IMR-90 (cell line): ENCODE data around the gene NUP153. TPM values are rescaled to one million over a fixed set of nuclear protein-coding genes. Genes with fewer than 3 reads are reported as not detected.

Experiments used
- ATAC-seq: fragments of 200-7000 bp; cut with Tn5 transposase; 2 replicates; pipeline ENCODE4 v1.9.1; 2020; ENCODE audit warnings: low read depth, mild to moderate bottlenecking, moderate library complexity
- BruUV-seq: library from RNA; stranded (reverse); fragments of 400-500 nt; replicated peaks from 2 replicates; lab custom pipeline; 2021; lab: Mats Ljungman, UMichigan
- CTCF ChIA-PET: fragments of 300-600 bp; formaldehyde crosslinking; extraction: SDS; loops from one replicate; lab custom pipeline; 2021; ENCODE audit warnings: antibody characterized with exemption; lab: Yijun Ruan, JAX
- POLR2A ChIA-PET: fragments of 300-600 bp; sonication (Branson Sonifier 250); formaldehyde crosslinking; loops from one replicate; lab custom pipeline; 2022; ENCODE audit warnings: antibody characterized with exemption; ENCODE audit not compliant: unreplicated experiment; lab: Charles Lee
- DNase-seq: peaks from one replicate; pipeline ENCODE4 v3.0.0; 2013
- H2AFZ ChIP-seq: replicated peaks from 2 replicates; pipeline ENCODE3; 2013; ENCODE audit warnings: low read length, mild to moderate bottlenecking; ENCODE audit not compliant: poor library complexity
- H2AK5ac ChIP-seq: 2 replicates; pipeline ENCODE4 v1.6.1; 2013; ENCODE audit warnings: low read depth, low read length, inconsistent platforms
- H2AK9ac ChIP-seq: replicated peaks from 2 replicates; pipeline ENCODE3; 2013; ENCODE audit warnings: mild to moderate bottlenecking, low read depth, low read length, moderate library complexity; ENCODE audit not compliant: poor library complexity
- H2BK120ac ChIP-seq: 2 replicates; pipeline ENCODE4 v1.6.1; 2013; ENCODE audit warnings: low read depth, low read length, inconsistent platforms
- H2BK15ac ChIP-seq: 3 replicates; pipeline ENCODE4 v1.6.1; 2013; ENCODE audit warnings: low read depth, low read length, inconsistent platforms
- H2BK20ac ChIP-seq: 2 replicates; pipeline ENCODE4 v1.6.1; 2013; ENCODE audit warnings: low read depth, mild to moderate bottlenecking, inconsistent platforms, low read length, moderate library complexity
- H2BK5ac ChIP-seq: 2 replicates; pipeline ENCODE4 v1.6.1; 2013; ENCODE audit warnings: mild to moderate bottlenecking, low read depth, low read length, inconsistent platforms; ENCODE audit not compliant: poor library complexity, severe bottlenecking
- H3K14ac ChIP-seq: replicated peaks from 2 replicates; pipeline ENCODE4 v1.6.1; 2013; ENCODE audit warnings: low read depth, low read length, inconsistent platforms
- H3K18ac ChIP-seq: 2 replicates; pipeline ENCODE4 v1.6.1; 2013; ENCODE audit warnings: low read depth, low read length, control low read depth
- H3K23ac ChIP-seq: 2 replicates; pipeline ENCODE4 v1.6.1; 2013; ENCODE audit warnings: low read depth, low read length, inconsistent platforms
- H3K27ac ChIP-seq: 2 replicates; pipeline ENCODE4 v1.5.1; 2013; ENCODE audit warnings: mild to moderate bottlenecking, control low read depth, low read length; ENCODE audit not compliant: insufficient read depth
- H3K27me3 ChIP-seq: 2 replicates; pipeline ENCODE4 v1.6.1; 2013; ENCODE audit warnings: low read length; ENCODE audit not compliant: control insufficient read depth, insufficient read depth
- H3K36me3 ChIP-seq: 2 replicates; pipeline ENCODE4 v1.6.1; 2013; ENCODE audit warnings: low read length, mixed read lengths; ENCODE audit not compliant: control insufficient read depth, insufficient read depth
- H3K4ac ChIP-seq: 2 replicates; pipeline ENCODE4 v1.6.1; 2013; ENCODE audit warnings: low read depth, low read length, inconsistent platforms
- H3K4me1 ChIP-seq: 2 replicates; pipeline ENCODE4 v1.6.1; 2013; ENCODE audit warnings: low read length, mixed read lengths; ENCODE audit not compliant: control insufficient read depth, insufficient read depth
- H3K4me2 ChIP-seq: 2 replicates; pipeline ENCODE4 v1.6.1; 2013; ENCODE audit warnings: low read depth, mild to moderate bottlenecking, control low read depth, low read length, moderate library complexity
- H3K4me3 ChIP-seq: 2 replicates; pipeline ENCODE4 v1.5.1; 2013; ENCODE audit warnings: low read depth, mild to moderate bottlenecking, control low read depth, low read length, moderate library complexity; ENCODE audit not compliant: insufficient read depth
- H3K56ac ChIP-seq: 2 replicates; pipeline ENCODE4 v1.6.1; 2013; ENCODE audit warnings: low read length, inconsistent platforms; ENCODE audit not compliant: insufficient read depth; ENCODE audit errors: extremely low read depth
- H3K79me1 ChIP-seq, 2 experiments: 2 replicates each; pipeline ENCODE4 v1.6.1; 2013; ENCODE audit warnings: low read length in 2 of 2, inconsistent platforms in 1 of 2, low read depth in 1 of 2
- H3K9ac ChIP-seq: 2 replicates; pipeline ENCODE4 v1.6.1; 2013; ENCODE audit warnings: low read depth, low read length, control low read depth
- H3K9me1 ChIP-seq: 2 replicates; pipeline ENCODE4 v1.6.1; 2013; ENCODE audit warnings: low read length, inconsistent platforms; ENCODE audit not compliant: insufficient read depth
- H3K9me3 ChIP-seq: 2 replicates; pipeline ENCODE4 v1.6.1; 2013; ENCODE audit warnings: low read length; ENCODE audit not compliant: control insufficient read depth, insufficient read depth
- H4K20me1 ChIP-seq: 2 replicates; pipeline ENCODE4 v1.6.1; 2013; ENCODE audit warnings: low read length, inconsistent platforms; ENCODE audit not compliant: insufficient read depth
- H4K5ac ChIP-seq: 2 replicates; pipeline ENCODE4 v1.6.1; 2013; ENCODE audit warnings: mild to moderate bottlenecking, low read depth, low read length, control low read depth
- H4K8ac ChIP-seq, 2 experiments: 2 replicates each; pipeline ENCODE4 v1.6.1; 2013; ENCODE audit warnings: low read depth in 2 of 2, low read length in 2 of 2, control low read depth in 1 of 2, inconsistent platforms in 1 of 2
- H4K91ac ChIP-seq: 2 replicates; pipeline ENCODE4 v1.6.1; 2013; ENCODE audit warnings: low read depth, low read length, inconsistent platforms; ENCODE audit not compliant: insufficient read depth
- CEBPB ChIP-seq: IDR thresholded peaks from 2 replicates; pipeline ENCODE4 v1.6.1; 2012; ENCODE audit warnings: low read depth, low read length, improper control_type of control experiment
- WGBS, 2 experiments: methylation state at CpG; one replicate each; pipeline versions ENCODE4 v1.1.5 to v1.1.7; 2013; ENCODE audit warnings: missing lambda C conversion rate in 2 of 2; ENCODE audit not compliant: insufficient read length in 1 of 2; ENCODE audit errors: extremely low coverage in 2 of 2; 5-methylcytosine and 5-hydroxymethylcytosine counted together
- dilution Hi-C: fragments of 300-500 bp; cut with HindIII; formaldehyde crosslinking; loops from one replicate; pipeline ENCODE4 v1.14.3; 2018; ENCODE audit warnings: low sequenced_read_pairs; ENCODE audit not compliant: unreplicated experiment
- in situ Hi-C: fragments of 300-500 bp; cut with MboI; formaldehyde crosslinking; loops from 3 replicates; pipeline ENCODE4 v1.14.3; 2019; ENCODE audit warnings: low sequenced_read_pairs, inconsistent platforms, mixed read lengths
- intact Hi-C: fragments of 100-400 bp; cut with micrococcal nuclease; formaldehyde crosslinking; loops from 2 replicates; pipeline ENCODE4 v1.10.0; 2022
- polyA plus RNA-seq, 3 experiments: library from polyadenylated mRNA; depleted of rRNA; stranded (reverse); fragments of >200 nt; gene quantifications; 2 replicates each; pipeline ENCODE4 v1.2.3, GENCODE V29; 2012; ENCODE audit warnings: low replicate concordance in 1 of 3
- total RNA-seq: library from RNA; depleted of rRNA; stranded (reverse); fragments of >200 nt; gene quantifications from 2 replicates; pipeline ENCODE4 v1.2.3, GENCODE V29; 2012

NUP153 gene
- total and polyA plus RNA-seq, 2 of the 4 experiments (the other 2 are of a cell fraction), result 17.2 to 39.4 TPM

GRCh38 chr6:17673543-17674254 lies 33.0 kb downstream of the NUP153 start:
- H3K36me3 ChIP-seq, result peaks cover 34% of the 10 kb centered on the region
- CTCF ChIA-PET, result no interaction called here

More at GRCh38 chr6:17673543-17674254, 33.0 kb downstream of the NUP153 start:
- H2BK5ac ChIP-seq, result no peak overlapping the region
- no peak overlapping the region for H2AK9ac ChIP-seq
- no peak overlapping the region for H4K5ac ChIP-seq
- H4K20me1 ChIP-seq, result peaks cover 18% of the 10 kb centered on the region
- H3K4me3 ChIP-seq, result no peak overlapping the region
- H3K27me3 ChIP-seq, result no peaks in the 10 kb centered on the region
- H2AK5ac ChIP-seq, result no peak overlapping the region
- no peak for DNase-seq
- H3K4ac ChIP-seq, result no peak overlapping the region
- in situ Hi-C loops (no loop called here), dilution Hi-C loops (loop anchor here (10.0 kb wide), 1 partner anchor 121 kb away; no protein-coding TSS in a partner anchor), intact Hi-C loops (loop anchor here (10.0 kb wide), 1 partner anchor 101 kb away; no protein-coding TSS in a partner anchor)
- H3K27ac ChIP-seq, result no peak overlapping the region
- no peak for TF ChIP-seq CEBPB
- no peak overlapping the region for H2BK15ac ChIP-seq
- H4K91ac ChIP-seq, result no peak overlapping the region
- no peak overlapping the region for H2BK120ac ChIP-seq
- no peak overlapping the region for H3K18ac ChIP-seq
- no peak overlapping the region for H2AFZ ChIP-seq
- 0 out of 2 replicates have a peak, but pooled peaks have one; percentile 24 for ATAC-seq
- 0 out of 2 replicates have a peak, but pooled peaks cover 5% of the 10 kb centered on the region for H3K9me1 ChIP-seq
- no peak overlapping the region for H3K56ac ChIP-seq
- H3K4me2 ChIP-seq, result no peak overlapping the region
- H3K9ac ChIP-seq, result no peak overlapping the region
- H3K4me1 ChIP-seq, result no peaks in the 10 kb centered on the region
- no peak overlapping the region for H2BK20ac ChIP-seq
- H3K9me3 ChIP-seq, result no peaks in the 10 kb centered on the region
- no CpG with 5 or more reads among the region's 4 CpGs for WGBS, 2 experiments
- no peak overlapping the region for H3K14ac ChIP-seq
- H4K8ac ChIP-seq, result no peak overlapping the region
- POLR2A ChIA-PET, result no interaction called here
- no TSS peak for BruUV-seq
- H3K79me1 ChIP-seq, result peaks cover 17 to 45% of the 10 kb centered on the region in 2 experiments
- no peak overlapping the region for H3K23ac ChIP-seq
